H54 (cell line): ENCODE data around the gene ZNF266.

Experiments
- DNase-seq: peaks from one replicate; pipeline ENCODE4 v3.0.0; 2011; ENCODE audit warnings: low spot score, mixed read lengths; ENCODE audit not compliant: insufficient read length
- FAIRE-seq: peaks from 3 replicates; lab custom pipeline; 2011; peaks lifted over from hg19 to GRCh38; lab: Jason Lieb, UNC
- POLR2A ChIP-seq: IDR thresholded peaks from 2 replicates; pipeline ENCODE4 v1.6.1; 2011; ENCODE audit warnings: low read depth, mild to moderate bottlenecking, low read length

Gene ZNF266

GRCh38 chr19:9435279-9436268, at the start of gene ZNF266:
Gene ZNF266, minus strand, starts transcription at chr19:9435573. Its CDS starts 15,484 bp downstream, at chr19:9420089.
- FAIRE-seq = peak; percentile 83
- DNase-seq = peak; percentile 87
- TF ChIP-seq POLR2A = peak; percentile 71

GRCh38 chr19:9485140-9485539, 49.8 kb upstream of the ZNF266 start:
- FAIRE-seq (no peak), DNase-seq (no peak)
- TF ChIP-seq POLR2A = no peak

DNA sequence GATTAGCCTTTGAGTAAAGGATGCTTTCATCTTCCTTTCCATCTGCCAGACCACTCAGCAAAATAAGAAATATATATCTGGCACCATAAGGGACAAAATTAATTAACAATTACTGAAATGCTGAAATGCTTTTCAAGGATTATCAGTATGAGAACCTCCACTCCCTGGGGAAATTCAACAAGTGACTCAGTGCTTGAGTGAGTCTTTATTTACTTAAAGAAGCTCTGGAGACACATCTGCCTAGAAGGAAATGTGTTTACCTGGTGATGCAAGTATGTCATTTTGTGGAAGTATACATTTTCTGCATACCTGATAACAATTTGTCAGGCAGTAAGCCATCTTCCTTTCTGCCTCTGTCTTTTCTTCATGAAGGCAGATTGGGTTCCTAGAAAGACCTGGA, 39.6 kb upstream of the ZNF266 start:
- DNase-seq (no peak), FAIRE-seq (no peak)
- TF ChIP-seq POLR2A = no peak

GRCh38 chr19:9467161-9467560, 31.8 kb upstream of the ZNF266 start:
- no peak for TF ChIP-seq POLR2A
- DNase-seq (no peak), FAIRE-seq (no peak)

GRCh38 chr19:9461938-9462337, 26.6 kb upstream of the ZNF266 start:
- DNase-seq (no peak), FAIRE-seq (no peak)
- no peak for TF ChIP-seq POLR2A

DNA sequence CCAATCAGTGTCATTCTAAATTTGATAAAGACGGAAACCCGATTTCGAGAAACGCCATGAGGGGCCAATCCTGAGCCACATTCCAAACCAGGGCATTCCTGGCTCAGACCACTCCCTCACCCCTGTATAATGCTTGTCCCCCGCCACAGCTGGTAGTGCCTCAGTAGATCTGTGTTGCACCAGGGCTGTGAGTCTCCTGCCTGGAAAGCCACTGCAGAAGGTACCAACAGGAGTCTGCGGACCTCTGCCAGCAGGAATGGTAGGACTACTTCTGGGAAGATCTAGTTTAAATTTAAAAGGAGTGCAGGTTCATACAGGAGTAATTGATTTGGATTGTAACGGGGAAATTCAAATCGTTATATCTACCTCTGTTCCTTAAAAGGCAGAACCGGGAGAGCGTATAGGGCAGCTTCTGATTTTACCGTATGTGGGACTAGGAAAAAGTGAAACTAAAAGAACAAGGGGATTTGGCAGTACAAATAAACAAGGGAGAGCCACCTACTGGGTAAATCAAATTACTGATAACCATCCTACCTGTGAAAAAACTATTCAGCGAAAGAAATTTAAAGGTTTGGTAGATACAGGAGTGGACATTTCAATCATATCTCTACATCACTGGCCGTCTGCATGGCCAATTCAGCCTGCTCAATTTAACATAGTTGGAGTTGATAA, 20.8 kb upstream of the ZNF266 start:
- no peak for FAIRE-seq
- no peak for TF ChIP-seq POLR2A
- DNase-seq = no peak

DNA sequence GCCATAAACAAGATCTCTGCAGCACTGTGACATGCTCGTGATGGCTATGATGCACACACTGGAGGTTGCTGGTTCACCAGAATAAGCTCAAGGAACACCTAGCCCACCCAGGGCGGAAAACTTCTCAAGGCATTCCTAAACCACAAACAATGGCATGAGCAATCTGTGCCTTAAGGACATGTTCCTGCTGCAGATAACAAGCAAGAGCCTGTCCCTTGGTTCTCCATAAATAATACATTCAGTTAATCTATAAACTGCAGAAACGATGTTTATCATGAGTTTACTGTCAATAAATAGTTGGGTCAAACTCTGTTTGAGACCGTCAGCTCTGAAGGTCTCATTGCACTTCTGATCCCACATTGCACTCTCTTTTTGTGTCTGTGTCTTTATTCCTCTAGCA, 18.6 kb upstream of the ZNF266 start:
- no peak for FAIRE-seq
- no peak for DNase-seq
- no peak for TF ChIP-seq POLR2A

DNA sequence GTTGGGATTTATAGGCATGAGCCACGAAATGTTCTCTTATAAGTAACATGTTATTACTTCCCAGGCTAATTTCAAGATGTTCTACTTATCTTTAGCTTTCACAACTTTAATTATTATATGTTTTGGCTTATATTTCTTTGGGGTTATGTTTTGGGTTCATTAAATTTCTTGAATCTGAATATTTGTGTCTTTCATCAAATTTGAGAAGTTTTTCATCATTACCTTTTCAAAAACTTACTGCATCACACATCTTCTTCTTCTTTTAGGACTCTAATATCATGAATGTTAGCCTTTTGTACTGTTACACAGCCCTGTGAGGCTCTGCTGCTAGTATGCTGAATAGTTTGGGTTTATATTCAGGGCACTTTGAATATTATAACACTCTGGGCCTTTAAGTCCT, 9.7 kb upstream of the ZNF266 start:
- no peak for TF ChIP-seq POLR2A
- no peak for FAIRE-seq

DNA sequence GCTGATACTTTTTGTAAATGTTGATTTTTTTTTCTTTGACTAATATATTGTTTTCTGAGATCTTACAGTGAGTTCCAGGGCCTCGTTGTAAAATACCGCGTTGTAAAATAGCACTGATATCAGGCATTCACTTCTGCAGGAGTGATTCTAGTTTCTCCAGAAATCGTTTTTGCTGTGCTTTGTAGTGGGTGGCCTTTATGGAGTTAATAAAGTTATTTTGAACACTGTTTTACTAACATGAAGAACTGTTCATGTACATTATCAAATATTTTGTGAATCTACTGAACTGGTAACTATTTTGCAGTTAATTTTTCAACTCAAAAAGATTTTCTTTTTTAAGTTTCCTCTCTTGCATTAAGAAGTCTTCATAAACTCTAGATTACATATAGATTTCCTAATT, 985 bp upstream of the ZNF266 start:
- FAIRE-seq (no peak), DNase-seq (no peak)

More for the DNA sequence above, 9.7 kb upstream of the ZNF266 start:
- no peak for DNase-seq

GRCh38 chr19:9431475-9431874, 3.9 kb downstream of the ZNF266 start:
- FAIRE-seq = no peak
- DNase-seq = peak; percentile 30
- no peak for TF ChIP-seq POLR2A

More for the DNA sequence above, 985 bp upstream of the ZNF266 start:
- TF ChIP-seq POLR2A = no peak

DNA sequence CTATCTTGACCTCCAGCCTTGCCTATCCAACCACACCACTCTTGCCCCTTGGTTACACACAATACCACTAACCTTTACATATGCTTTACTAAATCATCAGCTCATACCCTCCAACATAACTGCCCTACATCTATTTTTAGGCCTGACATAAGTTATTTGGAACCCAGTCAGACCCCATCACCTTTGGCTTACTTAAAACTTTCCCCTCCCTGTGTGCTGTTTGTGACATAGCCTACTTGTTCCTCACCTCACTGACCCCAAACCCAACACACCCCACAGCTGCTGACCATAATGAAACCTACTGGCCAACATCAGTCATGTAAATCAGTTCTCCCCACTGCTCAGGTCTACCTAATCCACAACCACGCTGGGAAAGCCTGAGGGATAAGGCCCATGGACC, 4.9 kb downstream of the ZNF266 start:
- no peak for TF ChIP-seq POLR2A
- DNase-seq = no peak
- no peak for FAIRE-seq

DNA sequence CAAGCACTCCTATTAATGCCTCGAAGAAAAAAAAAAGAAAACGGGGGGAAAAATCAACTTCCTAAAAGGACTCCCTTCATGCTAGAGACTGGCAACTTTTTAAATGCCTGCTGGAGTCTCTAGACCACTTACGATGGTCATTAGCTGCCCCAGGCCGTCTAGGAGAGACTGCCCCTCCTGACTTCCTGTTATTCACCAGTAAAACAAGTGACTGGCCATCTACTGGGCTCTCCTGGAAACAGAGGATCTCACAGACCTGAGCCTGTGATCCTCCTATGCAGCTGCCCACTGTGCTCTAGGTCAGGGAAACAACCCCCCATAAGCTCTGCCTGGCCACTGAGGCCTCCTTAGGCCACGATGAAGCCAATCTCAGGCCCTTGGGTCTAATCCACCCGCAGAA, 7.4 kb downstream of the ZNF266 start:
- FAIRE-seq (no peak), DNase-seq (no peak)
- no peak for TF ChIP-seq POLR2A

- TF ChIP-seq POLR2A = no peak
- no peak for FAIRE-seq
These were observed 22.0 kb downstream of the ZNF266 start for GRCh38 chr19:9413240-9413954.

DNA sequence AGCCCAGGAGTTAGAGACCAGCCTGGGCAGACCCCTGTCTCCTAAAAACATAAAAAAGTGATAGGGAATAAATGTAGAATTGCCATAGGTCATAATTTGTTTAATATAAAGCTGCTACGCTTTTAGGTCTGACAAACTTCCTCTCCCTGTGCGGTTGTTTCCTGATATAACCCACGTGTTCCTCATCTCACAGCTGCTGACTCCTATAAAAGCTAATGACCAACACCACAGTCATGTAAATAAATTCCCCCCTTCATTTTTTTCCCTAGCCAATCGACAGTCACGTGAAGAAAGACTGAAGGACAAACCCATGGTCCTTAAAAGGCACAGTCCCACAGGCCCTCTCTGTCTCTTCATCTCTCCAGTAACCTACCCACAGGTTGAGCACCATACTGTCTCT, 27.5 kb downstream of the ZNF266 start:
- FAIRE-seq (no peak), DNase-seq (no peak)
- no peak for TF ChIP-seq POLR2A

More at GRCh38 chr19:9413240-9413954, 22.0 kb downstream of the ZNF266 start:
- no peak for DNase-seq
